ENCODE measurements around the gene LATS2. TPM values are rescaled to one million over a fixed set of nuclear protein-coding genes. Genes with fewer than 3 reads are reported as not detected.

LATS2 gene
- total RNA-seq, 1 experiment from 2014 or later, result 18.8 TPM

DNA sequence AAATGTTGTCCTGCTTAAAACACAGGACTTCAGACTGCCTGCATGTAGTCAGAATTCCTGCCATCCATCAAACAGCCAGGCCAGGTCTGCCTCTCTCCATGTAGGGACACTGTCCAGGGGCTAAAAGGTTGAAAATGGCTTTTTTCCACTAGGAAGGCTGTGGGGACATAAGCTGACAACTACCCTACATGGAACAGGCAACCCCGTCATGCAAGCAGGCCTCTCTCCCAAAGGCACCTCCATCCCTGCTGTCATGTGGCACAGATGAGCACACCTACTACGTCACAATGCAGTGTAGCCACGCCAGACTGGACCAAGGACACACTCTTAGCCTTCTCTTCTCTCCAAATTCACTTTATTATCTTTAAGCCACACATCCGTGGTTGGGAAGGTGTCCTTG lies 40.8 kb downstream of the LATS2 start:
- Histone ChIP-seq H3K9ac (ENCODE audit: low read length) (no peak overlapping the region), H3K9me3 (ENCODE audit: control insufficient read depth in 1 of 2, insufficient read depth in 1 of 2, low read depth in 1 of 2, low read length in 2 of 2) (no peaks in the 10 kb centered on the region), H3K9me2 (ENCODE audit: insufficient read depth) (no peaks in the 10 kb centered on the region), H3K4me2 (ENCODE audit: low read length) (no peak overlapping the region), H4K20me1 (ENCODE audit: insufficient read depth) (0 out of 2 replicates have a peak, but pooled peaks cover 5% of the 10 kb centered on the region), H3K4me3 (replicated peaks in 1 of 2; ENCODE audit: low read depth in 1 of 2, low read length in 2 of 2) (no peak overlapping the region), H3K27me3 (ENCODE audit: insufficient read depth, low read length) (no peaks in the 10 kb centered on the region), H3K4me1 (ENCODE audit: control insufficient read depth in 1 of 2, insufficient read depth in 2 of 2, low read length in 2 of 2) (peaks cover 21 to 27% of the 10 kb centered on the region in 2 experiments), H2AFZ (ENCODE audit: low read depth, low read length, poor library complexity, severe bottlenecking) (no peak overlapping the region), H3K79me2 (ENCODE audit: insufficient read depth, low read length) (peaks cover 63% of the 10 kb centered on the region), H3K27ac (ENCODE audit: low read depth, low read length) (no peak overlapping the region), H3K36me3 (ENCODE audit: control insufficient read depth in 1 of 2, insufficient read depth in 2 of 2, low read length in 2 of 2) (no peaks in the 10 kb centered on the region)
- POLR2A ChIA-PET, result no interaction called here
- ATAC-seq (no peak), DNase-seq (ENCODE audit: low read depth, low spot score) (no peak)
- intact Hi-C loops (cut with micrococcal nuclease), result no loop called here
- RAD21 ChIA-PET (ENCODE audit: low non-redundant PET in 1 of 2, low total read pairs in 2 of 2, uncharacterized antibody in 2 of 2, unreplicated experiment in 2 of 2), result no interaction called here
- TF ChIP-seq, protein P1, sequence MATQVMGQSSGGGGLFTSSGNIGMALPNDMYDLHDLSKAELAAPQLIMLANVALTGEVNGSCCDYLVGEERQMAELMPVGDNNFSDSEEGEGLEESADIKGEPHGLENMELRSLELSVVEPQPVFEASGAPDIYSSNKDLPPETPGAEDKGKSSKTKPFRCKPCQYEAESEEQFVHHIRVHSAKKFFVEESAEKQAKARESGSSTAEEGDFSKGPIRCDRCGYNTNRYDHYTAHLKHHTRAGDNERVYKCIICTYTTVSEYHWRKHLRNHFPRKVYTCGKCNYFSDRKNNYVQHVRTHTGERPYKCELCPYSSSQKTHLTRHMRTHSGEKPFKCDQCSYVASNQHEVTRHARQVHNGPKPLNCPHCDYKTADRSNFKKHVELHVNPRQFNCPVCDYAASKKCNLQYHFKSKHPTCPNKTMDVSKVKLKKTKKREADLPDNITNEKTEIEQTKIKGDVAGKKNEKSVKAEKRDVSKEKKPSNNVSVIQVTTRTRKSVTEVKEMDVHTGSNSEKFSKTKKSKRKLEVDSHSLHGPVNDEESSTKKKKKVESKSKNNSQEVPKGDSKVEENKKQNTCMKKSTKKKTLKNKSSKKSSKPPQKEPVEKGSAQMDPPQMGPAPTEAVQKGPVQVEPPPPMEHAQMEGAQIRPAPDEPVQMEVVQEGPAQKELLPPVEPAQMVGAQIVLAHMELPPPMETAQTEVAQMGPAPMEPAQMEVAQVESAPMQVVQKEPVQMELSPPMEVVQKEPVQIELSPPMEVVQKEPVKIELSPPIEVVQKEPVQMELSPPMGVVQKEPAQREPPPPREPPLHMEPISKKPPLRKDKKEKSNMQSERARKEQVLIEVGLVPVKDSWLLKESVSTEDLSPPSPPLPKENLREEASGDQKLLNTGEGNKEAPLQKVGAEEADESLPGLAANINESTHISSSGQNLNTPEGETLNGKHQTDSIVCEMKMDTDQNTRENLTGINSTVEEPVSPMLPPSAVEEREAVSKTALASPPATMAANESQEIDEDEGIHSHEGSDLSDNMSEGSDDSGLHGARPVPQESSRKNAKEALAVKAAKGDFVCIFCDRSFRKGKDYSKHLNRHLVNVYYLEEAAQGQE (IDR thresholded peaks at IDR 0.05; ENCODE audit: low read depth), result no peak
- TF ChIP-seq, protein P2, sequence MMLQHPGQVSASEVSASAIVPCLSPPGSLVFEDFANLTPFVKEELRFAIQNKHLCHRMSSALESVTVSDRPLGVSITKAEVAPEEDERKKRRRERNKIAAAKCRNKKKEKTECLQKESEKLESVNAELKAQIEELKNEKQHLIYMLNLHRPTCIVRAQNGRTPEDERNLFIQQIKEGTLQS (IDR thresholded peaks at IDR 0.05), result no peak
- TF ChIP-seq SP1 (IDR thresholded peaks at IDR 0.05; ENCODE audit: low read depth) (no peak), ELF1 (IDR thresholded peaks at IDR 0.05; ENCODE audit: borderline replicate concordance, low read depth) (no peak), SIN3A (IDR thresholded peaks at IDR 0.05; ENCODE audit: low read depth) (no peak), POLR2A (IDR thresholded peaks at IDR 0.05; ENCODE audit: borderline replicate concordance, extremely low read depth, insufficient read depth, insufficient read length) (no peak), RAD21 (IDR thresholded peaks at IDR 0.05; ENCODE audit: low read depth) (no peak), YY1 (IDR thresholded peaks at IDR 0.05; ENCODE audit: extremely low read depth, insufficient replicate concordance, low read depth, low read length) (no peak), ZNF274 (IDR thresholded peaks at IDR 0.05; ENCODE audit: low read depth, low read length) (no peak), EZH2phosphoT487 (IDR thresholded peaks at IDR 0.05; ENCODE audit: borderline replicate concordance) (no peak), EZH2 (IDR thresholded peaks at IDR 0.05) (no peak), POLR2AphosphoS5 (IDR thresholded peaks at IDR 0.05; ENCODE audit: low read depth, low read length) (no peak), JUND (IDR thresholded peaks at IDR 0.05) (no peak), CEBPB (IDR thresholded peaks at IDR 0.05; ENCODE audit: low read depth) (no peak)
- TF ChIP-seq, protein P3, sequence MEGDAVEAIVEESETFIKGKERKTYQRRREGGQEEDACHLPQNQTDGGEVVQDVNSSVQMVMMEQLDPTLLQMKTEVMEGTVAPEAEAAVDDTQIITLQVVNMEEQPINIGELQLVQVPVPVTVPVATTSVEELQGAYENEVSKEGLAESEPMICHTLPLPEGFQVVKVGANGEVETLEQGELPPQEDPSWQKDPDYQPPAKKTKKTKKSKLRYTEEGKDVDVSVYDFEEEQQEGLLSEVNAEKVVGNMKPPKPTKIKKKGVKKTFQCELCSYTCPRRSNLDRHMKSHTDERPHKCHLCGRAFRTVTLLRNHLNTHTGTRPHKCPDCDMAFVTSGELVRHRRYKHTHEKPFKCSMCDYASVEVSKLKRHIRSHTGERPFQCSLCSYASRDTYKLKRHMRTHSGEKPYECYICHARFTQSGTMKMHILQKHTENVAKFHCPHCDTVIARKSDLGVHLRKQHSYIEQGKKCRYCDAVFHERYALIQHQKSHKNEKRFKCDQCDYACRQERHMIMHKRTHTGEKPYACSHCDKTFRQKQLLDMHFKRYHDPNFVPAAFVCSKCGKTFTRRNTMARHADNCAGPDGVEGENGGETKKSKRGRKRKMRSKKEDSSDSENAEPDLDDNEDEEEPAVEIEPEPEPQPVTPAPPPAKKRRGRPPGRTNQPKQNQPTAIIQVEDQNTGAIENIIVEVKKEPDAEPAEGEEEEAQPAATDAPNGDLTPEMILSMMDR (IDR thresholded peaks at IDR 0.05 in 2 of 3, conservative IDR thresholded peaks at IDR 0.05 in 1 of 3; ENCODE audit: borderline replicate concordance in 1 of 3, insufficient read depth in 1 of 3, low read depth in 2 of 3, low read length in 2 of 3), result no peak
- TF ChIP-seq, protein P4, sequence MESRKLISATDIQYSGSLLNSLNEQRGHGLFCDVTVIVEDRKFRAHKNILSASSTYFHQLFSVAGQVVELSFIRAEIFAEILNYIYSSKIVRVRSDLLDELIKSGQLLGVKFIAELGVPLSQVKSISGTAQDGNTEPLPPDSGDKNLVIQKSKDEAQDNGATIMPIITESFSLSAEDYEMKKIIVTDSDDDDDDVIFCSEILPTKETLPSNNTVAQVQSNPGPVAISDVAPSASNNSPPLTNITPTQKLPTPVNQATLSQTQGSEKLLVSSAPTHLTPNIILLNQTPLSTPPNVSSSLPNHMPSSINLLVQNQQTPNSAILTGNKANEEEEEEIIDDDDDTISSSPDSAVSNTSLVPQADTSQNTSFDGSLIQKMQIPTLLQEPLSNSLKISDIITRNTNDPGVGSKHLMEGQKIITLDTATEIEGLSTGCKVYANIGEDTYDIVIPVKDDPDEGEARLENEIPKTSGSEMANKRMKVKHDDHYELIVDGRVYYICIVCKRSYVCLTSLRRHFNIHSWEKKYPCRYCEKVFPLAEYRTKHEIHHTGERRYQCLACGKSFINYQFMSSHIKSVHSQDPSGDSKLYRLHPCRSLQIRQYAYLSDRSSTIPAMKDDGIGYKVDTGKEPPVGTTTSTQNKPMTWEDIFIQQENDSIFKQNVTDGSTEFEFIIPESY (IDR thresholded peaks at IDR 0.05; ENCODE audit: extremely low read depth, insufficient replicate concordance, low read length), result no peak
- CTCF ChIA-PET, result no interaction called here
- BruUV-seq (replicated peaks), result no TSS peak

Data from HCT116 (cell line).